Liver (tissue), 9 donors: ENCODE measurements around the gene TMEM163. TPM values are rescaled to one million over a fixed set of nuclear protein-coding genes. Genes with fewer than 3 reads are reported as not detected.

Experiments used
- DNase-seq: peaks from one replicate; pipeline ENCODE4 v3.0.0-alpha.2; 2017; ENCODE audit warnings: low spot score
- H3K27ac ChIP-seq, 2 donors: one replicate each; pipeline ENCODE4 v1.7.0; 2013; ENCODE audit warnings: inconsistent platforms in 2 of 2, low read length in 2 of 2, control low read depth in 1 of 2, low read depth in 1 of 2, mild to moderate bottlenecking in 1 of 2
- H3K27me3 ChIP-seq, 4 donors: one replicate each; pipeline versions ENCODE4 v1.6.1 to v1.7.0; 2013; ENCODE audit warnings: low read length in 3 of 4, inconsistent platforms in 1 of 4, mild to moderate bottlenecking in 1 of 4, moderate library complexity in 1 of 4; ENCODE audit not compliant: control insufficient read depth in 4 of 4, insufficient read depth in 4 of 4
- H3K36me3 ChIP-seq, 4 donors: one replicate each; pipeline versions ENCODE4 v1.6.1 to v1.7.0; 2013; ENCODE audit warnings: low read length in 3 of 4, mild to moderate bottlenecking in 3 of 4, low read depth in 1 of 4, moderate library complexity in 1 of 4; ENCODE audit not compliant: control insufficient read depth in 4 of 4, insufficient read depth in 3 of 4
- H3K4me1 ChIP-seq, 4 donors: one replicate each; pipeline versions ENCODE4 v1.6.1 to v1.7.0; 2013; ENCODE audit warnings: low read length in 3 of 4, mild to moderate bottlenecking in 3 of 4, moderate library complexity in 1 of 4; ENCODE audit not compliant: control insufficient read depth in 4 of 4, insufficient read depth in 4 of 4
- H3K4me3 ChIP-seq, 3 donors: one replicate each; pipeline versions ENCODE4 v1.6.1 to v1.7.0; 2013; ENCODE audit warnings: low read length in 3 of 3, control low read depth in 1 of 3, low read depth in 1 of 3, mild to moderate bottlenecking in 1 of 3
- H3K9ac ChIP-seq, 2 donors: one replicate each; pipeline ENCODE4 v1.7.0; 2013; ENCODE audit warnings: low read length in 2 of 2, mild to moderate bottlenecking in 2 of 2, moderate library complexity in 2 of 2, control low read depth in 1 of 2, low read depth in 1 of 2
- H3K9me3 ChIP-seq, 4 donors: one replicate each; pipeline versions ENCODE4 v1.6.1 to v1.7.0; 2013; ENCODE audit warnings: low read length in 3 of 4; ENCODE audit not compliant: control insufficient read depth in 4 of 4
- EGR1 ChIP-seq, 2 donors: IDR thresholded peaks; 2 replicates each; pipeline ENCODE4 v1.6.1; 2016 to 2018; ENCODE audit warnings: antibody characterized with exemption in 2 of 2, low read depth in 2 of 2
- FOXA1 ChIP-seq: IDR thresholded peaks from 2 replicates; pipeline ENCODE4 v1.6.1; 2016; ENCODE audit warnings: antibody characterized with exemption
- FOXA2 ChIP-seq: IDR thresholded peaks from 2 replicates; pipeline ENCODE4 v1.6.1; 2016; ENCODE audit warnings: antibody characterized with exemption
- GABPA ChIP-seq, 2 donors: IDR thresholded peaks in 1 of 2; conservative IDR thresholded peaks in 1 of 2; 2 replicates each; pipeline ENCODE4 v1.6.1; 2016; ENCODE audit warnings: antibody characterized with exemption in 2 of 2, mild to moderate bottlenecking in 1 of 2, moderate library complexity in 1 of 2
- HNF4A ChIP-seq, 2 donors: conservative IDR thresholded peaks; 2 replicates each; pipeline ENCODE4 v1.6.1; 2016; ENCODE audit warnings: antibody characterized with exemption in 2 of 2, mild to moderate bottlenecking in 2 of 2
- HNF4G ChIP-seq: IDR thresholded peaks from 2 replicates; pipeline ENCODE4 v1.6.1; 2016; ENCODE audit warnings: antibody characterized with exemption
- JUND ChIP-seq, 2 donors: IDR thresholded peaks; 2 replicates each; pipeline ENCODE4 v1.6.1; 2016; ENCODE audit warnings: antibody characterized with exemption in 2 of 2
- NR2F2 ChIP-seq: IDR thresholded peaks from 2 replicates; pipeline ENCODE4 v1.6.1; 2016; ENCODE audit warnings: antibody characterized with exemption
- RAD21 ChIP-seq, 2 donors: IDR thresholded peaks; 2 replicates each; pipeline ENCODE4 v1.6.1; 2016; ENCODE audit warnings: antibody characterized with exemption in 2 of 2, mild to moderate bottlenecking in 2 of 2
- RXRA ChIP-seq, 2 donors: IDR thresholded peaks; 2 replicates each; pipeline ENCODE4 v1.6.1; 2017 to 2018; ENCODE audit warnings: antibody characterized with exemption in 2 of 2, mild to moderate bottlenecking in 1 of 2
- SP1 ChIP-seq: IDR thresholded peaks from 2 replicates; pipeline ENCODE4 v1.6.1; 2018; ENCODE audit warnings: antibody characterized with exemption, mild to moderate bottlenecking
- TAF1 ChIP-seq: conservative IDR thresholded peaks from 2 replicates; pipeline ENCODE4 v1.6.1; 2016; ENCODE audit warnings: antibody characterized with exemption, mild to moderate bottlenecking
- YY1 ChIP-seq: IDR thresholded peaks from 2 replicates; pipeline ENCODE4 v1.6.1; 2016; ENCODE audit warnings: antibody characterized with exemption, mild to moderate bottlenecking
- WGBS: extraction: QIAGEN DNeasy Blood & Tissue Kit; methylation state at CpG from one replicate; pipeline ENCODE4 v1.1.7; 2013; 5-methylcytosine and 5-hydroxymethylcytosine counted together
- polyA plus RNA-seq, 2 donors: library from polyadenylated mRNA; stranded (reverse) in 1 of 2; unstranded in 1 of 2; fragments of 200-250 nt in 1 of 2; fragments of >200 nt in 1 of 2; fragmentation: Nextera tagmentation in 1 of 2; extraction: Ambion mirVana in 1 of 2; gene quantifications; one replicate each; pipeline versions ENCODE4 v1.2.1 to v1.2.3, GENCODE V29; 2013 to 2015
- total RNA-seq, 2 donors: library from RNA; depleted of rRNA; stranded (reverse); fragments of >200 nt; gene quantifications; one replicate each; pipeline ENCODE4 v1.2.3, GENCODE V29; 2014
- TF ChIP-seq, protein P1 (sequence below): IDR thresholded peaks from 2 replicates; pipeline ENCODE4 v1.6.1; 2016; ENCODE audit warnings: antibody characterized with exemption
- TF ChIP-seq, protein P2 (sequence below): IDR thresholded peaks from 2 replicates; pipeline ENCODE4 v1.6.1; 2016; ENCODE audit warnings: antibody characterized with exemption
- TF ChIP-seq, protein P3 (sequence below): fragments of 150-350 bp; IDR thresholded peaks from 2 replicates; pipeline ENCODE4 v1.5.1; 2017; ENCODE audit warnings: improper control_type of control experiment, low read depth, low read length; ENCODE audit not compliant: missing input control
- TF ChIP-seq, protein P4 (sequence below): IDR thresholded peaks from 2 replicates; pipeline ENCODE4 v1.6.1; 2016; ENCODE audit warnings: antibody characterized with exemption
- TF ChIP-seq, protein P5 (sequence below): IDR thresholded peaks from 2 replicates; pipeline ENCODE4 v1.6.1; 2016; ENCODE audit warnings: antibody characterized with exemption, mild to moderate bottlenecking
- donor health status: healthy.
- donor health status: healthy.
- donor health status: healthy.
- donor health status: healthy.
- donor health status: healthy.

TMEM163 gene
- total and polyA plus RNA-seq, 4 donors, result 0.08 to 0.48 (median 0.25) TPM

DNA sequence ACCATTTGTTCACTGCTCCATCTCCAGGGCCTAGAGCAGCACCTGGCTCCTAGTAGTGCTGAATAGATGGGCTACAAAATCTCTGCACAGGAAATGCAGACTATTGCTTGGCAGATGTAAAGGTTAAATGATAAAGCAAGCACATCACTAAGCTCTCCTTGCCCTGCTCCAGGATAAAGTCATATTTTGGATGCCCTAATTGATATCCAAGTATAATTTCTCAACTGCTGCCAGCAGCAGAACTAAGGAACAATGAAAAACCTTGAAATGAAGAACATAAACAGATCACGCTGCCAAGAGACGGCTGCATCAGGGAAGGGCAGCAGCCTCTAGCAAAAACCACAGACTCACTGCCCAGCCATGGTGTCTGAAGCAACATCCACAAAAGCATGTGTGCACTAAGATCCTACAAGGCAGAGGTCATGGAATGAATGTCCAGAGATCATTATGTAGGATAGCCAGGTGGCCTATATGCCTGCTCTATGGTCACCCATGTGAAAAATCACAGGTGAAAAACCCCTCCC is 134.7 kb downstream of the TMEM163 start:
- WGBS, result 83% methylated on average over 2 of the region's 2 CpGs
- no peaks in the 10 kb centered on the region for H3K27me3 ChIP-seq
- no peaks in the 10 kb centered on the region for H3K36me3 ChIP-seq
- no peak overlapping the region for H3K4me3 ChIP-seq
- H3K27ac ChIP-seq, result no peak overlapping the region
- DNase-seq, result no peak
- H3K9ac ChIP-seq, result no peak overlapping the region
- H3K4me1 ChIP-seq, result no peaks in the 10 kb centered on the region
- H3K9me3 ChIP-seq, result no peaks in the 10 kb centered on the region
- TF ChIP-seq YY1 (no peak), SP1 (no peak), GABPA (IDR thresholded peaks at IDR 0.05 in 1 of 2, conservative IDR thresholded peaks at IDR 0.05 in 1 of 2) (no peak), JUND (IDR thresholded peaks at IDR 0.05) (no peak), FOXA1 (no peak), NR2F2 (no peak), EGR1 (IDR thresholded peaks at IDR 0.05; ENCODE audit: low read depth in 2 of 2) (no peak), RAD21 (IDR thresholded peaks at IDR 0.05) (no peak), FOXA2 (no peak), RXRA (IDR thresholded peaks at IDR 0.05) (no peak), HNF4G (no peak), HNF4A (conservative IDR thresholded peaks at IDR 0.05) (no peak), TAF1 (no peak)
- TF ChIP-seq, protein P1, sequence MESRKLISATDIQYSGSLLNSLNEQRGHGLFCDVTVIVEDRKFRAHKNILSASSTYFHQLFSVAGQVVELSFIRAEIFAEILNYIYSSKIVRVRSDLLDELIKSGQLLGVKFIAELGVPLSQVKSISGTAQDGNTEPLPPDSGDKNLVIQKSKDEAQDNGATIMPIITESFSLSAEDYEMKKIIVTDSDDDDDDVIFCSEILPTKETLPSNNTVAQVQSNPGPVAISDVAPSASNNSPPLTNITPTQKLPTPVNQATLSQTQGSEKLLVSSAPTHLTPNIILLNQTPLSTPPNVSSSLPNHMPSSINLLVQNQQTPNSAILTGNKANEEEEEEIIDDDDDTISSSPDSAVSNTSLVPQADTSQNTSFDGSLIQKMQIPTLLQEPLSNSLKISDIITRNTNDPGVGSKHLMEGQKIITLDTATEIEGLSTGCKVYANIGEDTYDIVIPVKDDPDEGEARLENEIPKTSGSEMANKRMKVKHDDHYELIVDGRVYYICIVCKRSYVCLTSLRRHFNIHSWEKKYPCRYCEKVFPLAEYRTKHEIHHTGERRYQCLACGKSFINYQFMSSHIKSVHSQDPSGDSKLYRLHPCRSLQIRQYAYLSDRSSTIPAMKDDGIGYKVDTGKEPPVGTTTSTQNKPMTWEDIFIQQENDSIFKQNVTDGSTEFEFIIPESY, result no peak
- TF ChIP-seq, protein P2, sequence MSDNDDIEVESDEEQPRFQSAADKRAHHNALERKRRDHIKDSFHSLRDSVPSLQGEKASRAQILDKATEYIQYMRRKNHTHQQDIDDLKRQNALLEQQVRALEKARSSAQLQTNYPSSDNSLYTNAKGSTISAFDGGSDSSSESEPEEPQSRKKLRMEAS, result no peak
- TF ChIP-seq, protein P3, sequence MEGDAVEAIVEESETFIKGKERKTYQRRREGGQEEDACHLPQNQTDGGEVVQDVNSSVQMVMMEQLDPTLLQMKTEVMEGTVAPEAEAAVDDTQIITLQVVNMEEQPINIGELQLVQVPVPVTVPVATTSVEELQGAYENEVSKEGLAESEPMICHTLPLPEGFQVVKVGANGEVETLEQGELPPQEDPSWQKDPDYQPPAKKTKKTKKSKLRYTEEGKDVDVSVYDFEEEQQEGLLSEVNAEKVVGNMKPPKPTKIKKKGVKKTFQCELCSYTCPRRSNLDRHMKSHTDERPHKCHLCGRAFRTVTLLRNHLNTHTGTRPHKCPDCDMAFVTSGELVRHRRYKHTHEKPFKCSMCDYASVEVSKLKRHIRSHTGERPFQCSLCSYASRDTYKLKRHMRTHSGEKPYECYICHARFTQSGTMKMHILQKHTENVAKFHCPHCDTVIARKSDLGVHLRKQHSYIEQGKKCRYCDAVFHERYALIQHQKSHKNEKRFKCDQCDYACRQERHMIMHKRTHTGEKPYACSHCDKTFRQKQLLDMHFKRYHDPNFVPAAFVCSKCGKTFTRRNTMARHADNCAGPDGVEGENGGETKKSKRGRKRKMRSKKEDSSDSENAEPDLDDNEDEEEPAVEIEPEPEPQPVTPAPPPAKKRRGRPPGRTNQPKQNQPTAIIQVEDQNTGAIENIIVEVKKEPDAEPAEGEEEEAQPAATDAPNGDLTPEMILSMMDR, result no peak
- TF ChIP-seq, protein P4, sequence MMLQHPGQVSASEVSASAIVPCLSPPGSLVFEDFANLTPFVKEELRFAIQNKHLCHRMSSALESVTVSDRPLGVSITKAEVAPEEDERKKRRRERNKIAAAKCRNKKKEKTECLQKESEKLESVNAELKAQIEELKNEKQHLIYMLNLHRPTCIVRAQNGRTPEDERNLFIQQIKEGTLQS, result no peak
- TF ChIP-seq, protein P5, sequence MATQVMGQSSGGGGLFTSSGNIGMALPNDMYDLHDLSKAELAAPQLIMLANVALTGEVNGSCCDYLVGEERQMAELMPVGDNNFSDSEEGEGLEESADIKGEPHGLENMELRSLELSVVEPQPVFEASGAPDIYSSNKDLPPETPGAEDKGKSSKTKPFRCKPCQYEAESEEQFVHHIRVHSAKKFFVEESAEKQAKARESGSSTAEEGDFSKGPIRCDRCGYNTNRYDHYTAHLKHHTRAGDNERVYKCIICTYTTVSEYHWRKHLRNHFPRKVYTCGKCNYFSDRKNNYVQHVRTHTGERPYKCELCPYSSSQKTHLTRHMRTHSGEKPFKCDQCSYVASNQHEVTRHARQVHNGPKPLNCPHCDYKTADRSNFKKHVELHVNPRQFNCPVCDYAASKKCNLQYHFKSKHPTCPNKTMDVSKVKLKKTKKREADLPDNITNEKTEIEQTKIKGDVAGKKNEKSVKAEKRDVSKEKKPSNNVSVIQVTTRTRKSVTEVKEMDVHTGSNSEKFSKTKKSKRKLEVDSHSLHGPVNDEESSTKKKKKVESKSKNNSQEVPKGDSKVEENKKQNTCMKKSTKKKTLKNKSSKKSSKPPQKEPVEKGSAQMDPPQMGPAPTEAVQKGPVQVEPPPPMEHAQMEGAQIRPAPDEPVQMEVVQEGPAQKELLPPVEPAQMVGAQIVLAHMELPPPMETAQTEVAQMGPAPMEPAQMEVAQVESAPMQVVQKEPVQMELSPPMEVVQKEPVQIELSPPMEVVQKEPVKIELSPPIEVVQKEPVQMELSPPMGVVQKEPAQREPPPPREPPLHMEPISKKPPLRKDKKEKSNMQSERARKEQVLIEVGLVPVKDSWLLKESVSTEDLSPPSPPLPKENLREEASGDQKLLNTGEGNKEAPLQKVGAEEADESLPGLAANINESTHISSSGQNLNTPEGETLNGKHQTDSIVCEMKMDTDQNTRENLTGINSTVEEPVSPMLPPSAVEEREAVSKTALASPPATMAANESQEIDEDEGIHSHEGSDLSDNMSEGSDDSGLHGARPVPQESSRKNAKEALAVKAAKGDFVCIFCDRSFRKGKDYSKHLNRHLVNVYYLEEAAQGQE, result no peak
